HEK293 (cell line): ENCODE results near the gene SLC9C2.

Source experiments
- BCL11A ChIP-seq: fragments of 450-650 bp; formaldehyde crosslinking; IDR thresholded peaks from 2 replicates; pipeline ENCODE4 v1.5.1; 2016; ENCODE audit warnings: low read depth, missing biosample characterization, missing genetic modification characterization
- GLIS2 ChIP-seq: fragments of 450-650 bp; formaldehyde crosslinking; IDR thresholded peaks from 2 replicates; pipeline ENCODE4 v1.5.1; 2016; ENCODE audit warnings: missing biosample characterization, missing genetic modification characterization
- HOXD13 ChIP-seq: sonication (generic); formaldehyde crosslinking; IDR thresholded peaks from 2 replicates; pipeline ENCODE4 v1.8.0; 2022; ENCODE audit warnings: missing genetic modification reagents, borderline replicate concordance
- PATZ1 ChIP-seq: fragments of 450-650 bp; formaldehyde crosslinking; IDR thresholded peaks from 2 replicates; pipeline ENCODE4 v1.5.1; 2016; ENCODE audit warnings: missing biosample characterization, missing genetic modification characterization
- PBX3 ChIP-seq: sonication (generic); formaldehyde crosslinking; IDR thresholded peaks from 2 replicates; pipeline ENCODE4 v1.8.1; 2022; ENCODE audit warnings: mild to moderate bottlenecking, moderate library complexity, missing genetic modification reagents
- SCRT1 ChIP-seq: fragments of 450-650 bp; formaldehyde crosslinking; IDR thresholded peaks from 2 replicates; pipeline ENCODE4 v1.5.1; 2016; ENCODE audit warnings: missing biosample characterization, missing genetic modification characterization, borderline replicate concordance
- SP2 ChIP-seq: fragments of 450-650 bp; formaldehyde crosslinking; IDR thresholded peaks from 2 replicates; pipeline ENCODE4 v1.5.1; 2016; ENCODE audit warnings: missing biosample characterization, missing genetic modification characterization
- ZBTB10 ChIP-seq: fragments of 450-650 bp; formaldehyde crosslinking; IDR thresholded peaks from 2 replicates; pipeline ENCODE4 v1.5.1; 2016; ENCODE audit warnings: missing biosample characterization, missing genetic modification characterization
- ZBTB11 ChIP-seq: fragments of 450-650 bp; formaldehyde crosslinking; conservative IDR thresholded peaks from 2 replicates; pipeline ENCODE4 v1.5.1; 2016; ENCODE audit warnings: low read depth, missing biosample characterization, missing genetic modification characterization
- ZBTB26 ChIP-seq: fragments of 450-650 bp; formaldehyde crosslinking; optimal IDR thresholded peaks from 2 replicates; pipeline ENCODE3; 2016; ENCODE audit warnings: missing biosample characterization, mild to moderate bottlenecking, missing genetic modification characterization
- ZBTB8A ChIP-seq: fragments of 450-650 bp; formaldehyde crosslinking; IDR thresholded peaks from 2 replicates; pipeline ENCODE4 v1.5.1; 2016; ENCODE audit warnings: missing biosample characterization, missing genetic modification characterization
- ZIC2 ChIP-seq: fragments of 450-650 bp; formaldehyde crosslinking; IDR thresholded peaks from 2 replicates; pipeline ENCODE4 v1.5.1; 2016; ENCODE audit warnings: missing biosample characterization, missing genetic modification characterization
- ZNF155 ChIP-seq: fragments of 450-650 bp; formaldehyde crosslinking; IDR thresholded peaks from 2 replicates; pipeline ENCODE4 v1.5.1; 2016; ENCODE audit warnings: missing biosample characterization, missing genetic modification characterization
- ZNF174 ChIP-seq: fragments of 450-650 bp; formaldehyde crosslinking; IDR thresholded peaks from 2 replicates; pipeline ENCODE4 v1.5.0; 2017; ENCODE audit warnings: missing biosample characterization, mild to moderate bottlenecking, missing genetic modification characterization
- ZNF311 ChIP-seq: fragments of 450-650 bp; formaldehyde crosslinking; IDR thresholded peaks from 2 replicates; pipeline ENCODE4 v1.5.1; 2017; ENCODE audit warnings: missing biosample characterization, missing genetic modification characterization, borderline replicate concordance
- ZNF362 ChIP-seq: fragments of 450-650 bp; formaldehyde crosslinking; IDR thresholded peaks from 2 replicates; pipeline ENCODE4 v1.5.1; 2016; ENCODE audit warnings: missing biosample characterization, missing genetic modification characterization
- ZNF423 ChIP-seq: fragments of 450-650 bp; formaldehyde crosslinking; IDR thresholded peaks from 2 replicates; pipeline ENCODE4 v1.5.1; 2016; ENCODE audit warnings: missing biosample characterization, missing genetic modification characterization
- ZNF501 ChIP-seq: fragments of 450-650 bp; formaldehyde crosslinking; IDR thresholded peaks from 2 replicates; pipeline ENCODE4 v1.5.1; 2016; ENCODE audit warnings: missing biosample characterization, missing genetic modification characterization
- ZNF514 ChIP-seq: fragments of 450-650 bp; formaldehyde crosslinking; IDR thresholded peaks from 2 replicates; pipeline ENCODE4 v1.5.1; 2016; ENCODE audit warnings: missing biosample characterization, missing genetic modification characterization
- ZNF580 ChIP-seq: fragments of 450-650 bp; formaldehyde crosslinking; IDR thresholded peaks from 2 replicates; pipeline ENCODE4 v1.5.1; 2016; ENCODE audit warnings: missing biosample characterization, missing genetic modification characterization
- ZNF585B ChIP-seq: fragments of 450-650 bp; formaldehyde crosslinking; IDR thresholded peaks from 2 replicates; pipeline ENCODE4 v1.5.1; 2016; ENCODE audit warnings: missing biosample characterization, missing genetic modification characterization
- ZNF623 ChIP-seq: fragments of 450-650 bp; formaldehyde crosslinking; IDR thresholded peaks from 2 replicates; pipeline ENCODE4 v1.5.1; 2016; ENCODE audit warnings: missing biosample characterization, missing genetic modification characterization
- ZNF626 ChIP-seq: fragments of 450-650 bp; sonication (Bioruptor Pico); formaldehyde crosslinking; IDR thresholded peaks from 2 replicates; pipeline ENCODE4 v1.5.1; 2018; ENCODE audit warnings: missing biosample characterization, missing genetic modification characterization, inconsistent platforms
- ZNF670 ChIP-seq: fragments of 450-650 bp; formaldehyde crosslinking; IDR thresholded peaks from 2 replicates; pipeline ENCODE4 v1.5.1; 2016; ENCODE audit warnings: missing biosample characterization, missing genetic modification characterization, low read depth
- ZSCAN5A ChIP-seq: fragments of 450-650 bp; formaldehyde crosslinking; IDR thresholded peaks from 2 replicates; pipeline ENCODE4 v1.5.1; 2016; ENCODE audit warnings: missing biosample characterization, missing genetic modification characterization

The SLC9C2 gene

GRCh38 chr1:173477286-173478093 lies 125.4 kb downstream of the SLC9C2 start, which contains the start of gene PRDX6 (continued):
- TF ChIP-seq HOXD13 = no peak
- no peak for TF ChIP-seq ZNF362 (tag by site-specific recombination)
- TF ChIP-seq BCL11A = no peak
- peak; percentile 95 for TF ChIP-seq GLIS2
- TF ChIP-seq ZBTB10 (tag by site-specific recombination) = peak; percentile 43; the same call in 1 of the 2 replicates
- TF ChIP-seq PBX3 (CRISPR knock-in tag) = peak; percentile 79; the same call in 1 of the 2 replicates
- TF ChIP-seq SCRT1 = peak; percentile 70; the same call in 1 of the 2 replicates
- no peak for TF ChIP-seq ZNF623
- peak; percentile 82 for TF ChIP-seq PATZ1
- peak; percentile 22 for TF ChIP-seq ZBTB8A (tag by site-specific recombination)
- TF ChIP-seq ZNF514 (tag by site-specific recombination) = no peak
- TF ChIP-seq ZSCAN5A = peak; percentile 64; the same call in 1 of the 2 replicates
- no peak for TF ChIP-seq ZNF311 (tag by site-specific recombination)
- TF ChIP-seq ZBTB26 (tag by site-specific recombination) = peak; percentile 94
- peak; percentile 19; the same call in 1 of the 2 replicates for TF ChIP-seq ZIC2
- peak; percentile 25; the same call in 1 of the 2 replicates for TF ChIP-seq ZNF580 (tag by site-specific recombination)
- peak; percentile 49 for TF ChIP-seq SP2
- TF ChIP-seq ZNF670 (tag by site-specific recombination) = no peak
- TF ChIP-seq ZNF585B (tag by site-specific recombination) = peak; percentile 25; the same call in 1 of the 2 replicates
- no peak for TF ChIP-seq ZNF155 (tag by site-specific recombination)
- TF ChIP-seq ZNF501 (tag by site-specific recombination) = peak; percentile 66
- no peak for TF ChIP-seq ZNF174 (tag by site-specific recombination)
- TF ChIP-seq ZBTB11 (tag by site-specific recombination) = peak; percentile 66
- TF ChIP-seq ZNF423 (tag by site-specific recombination) = no peak
- TF ChIP-seq ZNF626 (tag by site-specific recombination) = no peak
